DMS153 treated with DMSO at 0.1 percent for 48 hours (cell line): ENCODE results near the gene ERBB3.
"Not testable (repeated sequence)": the region's sequence is repeated elsewhere in the genome, so short reads cannot be mapped to it uniquely, and the experiment has no call there.

Source experiments
- DNase-seq: peaks from one replicate; lab custom pipeline; 2025; ENCODE audit not compliant: unreplicated experiment; lab: John Stamatoyannopoulos, UW

Gene ERBB3

GRCh38 chr12:56110571-56110970 lies 30.6 kb downstream of the ERBB3 start:
- DNase-seq: no peak

GRCh38 chr12:56114084-56114483 lies 34.1 kb downstream of the ERBB3 start:
- no peak for DNase-seq

- no peak for DNase-seq
These were observed 35.4 kb downstream of the ERBB3 start for GRCh38 chr12:56115329-56115728.

- peak; percentile 98 for DNase-seq
These were observed 36.5 kb downstream of the ERBB3 start, which contains the start of gene RPL41 for GRCh38 chr12:56116267-56117081. Gene RPL41, plus strand, starts transcription at chr12:56116633.

GRCh38 chr12:56117082-56117706 lies 37.2 kb downstream of the ERBB3 start:
- not testable (repeated sequence) for DNase-seq

GRCh38 chr12:56117778-56118687 lies 38.1 kb downstream of the ERBB3 start, which contains the start of gene ZC3H10:
Gene ZC3H10, plus strand, starts transcription at chr12:56118266. Its CDS starts 2,297 bp downstream, at chr12:56120563.
- peak; percentile 96 for DNase-seq

- DNase-seq: no peak
These were observed 38.9 kb downstream of the ERBB3 start for GRCh38 chr12:56118688-56119357.

GRCh38 chr12:56119361-56119796 lies 39.4 kb downstream of the ERBB3 start:
- peak; percentile 55 for DNase-seq

- DNase-seq: no peak
These were observed 40.3 kb downstream of the ERBB3 start for GRCh38 chr12:56120158-56120846.

GRCh38 chr12:56121204-56121870 lies 41.4 kb downstream of the ERBB3 start:
- DNase-seq: no peak

- DNase-seq: peak; percentile 59
These were observed 42.7 kb downstream of the ERBB3 start for GRCh38 chr12:56122637-56123036.

- DNase-seq: no peak
These were observed 44.2 kb downstream of the ERBB3 start for GRCh38 chr12:56124133-56124532.

- no peak for DNase-seq
These were observed 46.8 kb downstream of the ERBB3 start for GRCh38 chr12:56126732-56127239.

GRCh38 chr12:56127485-56127887 lies 47.5 kb downstream of the ERBB3 start:
- DNase-seq: no peak

GRCh38 chr12:56127888-56128669 lies 48.1 kb downstream of the ERBB3 start, which contains the start of gene ESYT1:
Gene ESYT1, plus strand, starts transcription at chr12:56128267. Its CDS starts 53 bp downstream, at chr12:56128320.
- DNase-seq: peak; percentile 98

GRCh38 chr12:56128670-56129205 lies 48.8 kb downstream of the ERBB3 start:
- no peak for DNase-seq

GRCh38 chr12:56129206-56129941 lies 49.4 kb downstream of the ERBB3 start:
- peak; percentile 31 for DNase-seq
